Peyer's patch (tissue), 4 donors: ENCODE data around the gene CRLF2. TPM values are rescaled to one million over a fixed set of nuclear protein-coding genes. Genes with fewer than 3 reads are reported as not detected.
"Not testable (repeated sequence)": the region's sequence is repeated elsewhere in the genome, so short reads cannot be mapped to it uniquely, and the experiment has no call there.

Experiments used
- DNase-seq, 3 donors: peaks; one replicate each; pipeline ENCODE4 v3.0.0-alpha.2; 2017 to 2019
- H3K27ac ChIP-seq, 4 donors: fragments of 200-600 bp; sonication (generic); one replicate each; pipeline ENCODE4 v1.5.1; 2016 to 2019
- H3K27me3 ChIP-seq, 2 donors: fragments of 200-600 bp; sonication (generic); one replicate each; pipeline ENCODE4 v1.5.1; 2019
- H3K36me3 ChIP-seq, 3 donors: fragments of 200-600 bp; sonication (generic); one replicate each; pipeline ENCODE4 v1.5.1; 2016 to 2019
- H3K4me1 ChIP-seq, 4 donors: fragments of 200-600 bp; sonication (generic); one replicate each; pipeline ENCODE4 v1.5.1; 2016 to 2019
- H3K4me3 ChIP-seq, 4 donors: fragments of 200-600 bp; sonication (generic); 1 replicate in 3 of 4; 2 replicates in 1 of 4; pipeline ENCODE4 v1.5.1; 2016 to 2019; ENCODE audit warnings: mild to moderate bottlenecking in 1 of 4
- H3K9me3 ChIP-seq, 4 donors: fragments of 200-600 bp; sonication (generic); one replicate each; pipeline ENCODE4 v1.5.1; 2016 to 2019; ENCODE audit warnings: mild to moderate bottlenecking in 1 of 4
- CTCF ChIP-seq, 6 experiments: fragments of 450-650 bp in 4 of 6; fragments of 200-600 bp in 2 of 6; sonication (generic) in 1 of 6; IDR thresholded peaks; one replicate each; pipeline ENCODE4 v1.5.1; 2017 to 2019; ENCODE audit warnings: antibody characterized with exemption in 6 of 6, mild to moderate bottlenecking in 3 of 6, moderate library complexity in 1 of 6
- POLR2A ChIP-seq, 2 donors: fragments of 450-650 bp; IDR thresholded peaks; one replicate each; pipeline ENCODE4 v1.5.1; 2017; ENCODE audit warnings: antibody characterized with exemption in 2 of 2, mild to moderate bottlenecking in 2 of 2, moderate library complexity in 2 of 2
- total RNA-seq, 4 donors: library from RNA; depleted of rRNA; stranded (reverse); fragments of >200 nt; gene quantifications; one replicate each; pipeline ENCODE4 v1.1.0, GENCODE V29; 2016

CRLF2 gene
- total RNA-seq, 4 donors from 2014 or later: not detected

GRCh38 chrX:1165535-1166196 lies 46.8 kb downstream of the CRLF2 start:
- no peak for DNase-seq
- H3K36me3 ChIP-seq: no peaks in the 10 kb centered on the region
- no peak overlapping the region for H3K4me3 ChIP-seq
- no peaks in the 10 kb centered on the region for H3K9me3 ChIP-seq
- no peaks in the 10 kb centered on the region for H3K27me3 ChIP-seq
- no peak overlapping the region for H3K27ac ChIP-seq
- TF ChIP-seq POLR2A (IDR thresholded peaks at IDR 0.05) (no peak), CTCF (IDR thresholded peaks at IDR 0.05) (no peak)
- no peaks in the 10 kb centered on the region for H3K4me1 ChIP-seq

GRCh38 chrX:1164322-1165288 lies 47.8 kb downstream of the CRLF2 start:
- H3K9me3 ChIP-seq: no peaks in the 10 kb centered on the region
- DNase-seq: no peak
- H3K4me1 ChIP-seq: no peaks in the 10 kb centered on the region
- no peak overlapping the region for H3K4me3 ChIP-seq
- TF ChIP-seq POLR2A (IDR thresholded peaks at IDR 0.05): no peak
- TF ChIP-seq CTCF (IDR thresholded peaks at IDR 0.05): no peak
- no peaks in the 10 kb centered on the region for H3K36me3 ChIP-seq
- H3K27ac ChIP-seq: no peak overlapping the region
- no peaks in the 10 kb centered on the region for H3K27me3 ChIP-seq

GRCh38 chrX:1163231-1163630 lies 49.2 kb downstream of the CRLF2 start:
- Histone ChIP-seq H3K9me3 (no peaks in the 10 kb centered on the region), H3K4me1 (no peaks in the 10 kb centered on the region), H3K27ac (no peak overlapping the region), H3K27me3 (no peaks in the 10 kb centered on the region), H3K36me3 (no peaks in the 10 kb centered on the region), H3K4me3 (no peak overlapping the region)
- TF ChIP-seq CTCF (IDR thresholded peaks at IDR 0.05): no peak
- no peak for TF ChIP-seq POLR2A (IDR thresholded peaks at IDR 0.05)
- no peak for DNase-seq

- no peaks in the 10 kb centered on the region for H3K36me3 ChIP-seq
- no peak for DNase-seq
- TF ChIP-seq POLR2A (IDR thresholded peaks at IDR 0.05): no peak
- TF ChIP-seq CTCF (IDR thresholded peaks at IDR 0.05): no peak
- H3K4me1 ChIP-seq: no peaks in the 10 kb centered on the region
- H3K27me3 ChIP-seq: no peaks in the 10 kb centered on the region
- H3K27ac ChIP-seq: no peak overlapping the region
- no peaks in the 10 kb centered on the region for H3K9me3 ChIP-seq
- no peak overlapping the region for H3K4me3 ChIP-seq
Measured at GRCh38 chrX:1162119-1162916, 50.1 kb downstream of the CRLF2 start.

- Histone ChIP-seq H3K4me3 (no peak overlapping the region), H3K4me1 (no peaks in the 10 kb centered on the region), H3K36me3 (no peaks in the 10 kb centered on the region), H3K27me3 (no peaks in the 10 kb centered on the region), H3K9me3 (no peaks in the 10 kb centered on the region), H3K27ac (no peak overlapping the region)
- no peak for DNase-seq
- TF ChIP-seq CTCF (IDR thresholded peaks at IDR 0.05) (no peak), POLR2A (IDR thresholded peaks at IDR 0.05) (no peak)
Measured at GRCh38 chrX:1159548-1159947, 52.9 kb downstream of the CRLF2 start.

- not testable (repeated sequence) for H3K4me3 ChIP-seq, H3K4me1 ChIP-seq, H3K9me3 ChIP-seq, H3K27ac ChIP-seq, H3K27me3 ChIP-seq, H3K36me3 ChIP-seq
- DNase-seq: peak in 1 of 3 donors; percentile 25
Measured at GRCh38 chrX:1156681-1157455, 55.6 kb downstream of the CRLF2 start.
